GM04503 (cell line): ENCODE results near the gene NLRP9.

Experiments
- DNase-seq: peaks from one replicate; pipeline ENCODE4 v3.0.0-alpha.2; 2012; ENCODE audit warnings: low read depth

Gene NLRP9

DNA sequence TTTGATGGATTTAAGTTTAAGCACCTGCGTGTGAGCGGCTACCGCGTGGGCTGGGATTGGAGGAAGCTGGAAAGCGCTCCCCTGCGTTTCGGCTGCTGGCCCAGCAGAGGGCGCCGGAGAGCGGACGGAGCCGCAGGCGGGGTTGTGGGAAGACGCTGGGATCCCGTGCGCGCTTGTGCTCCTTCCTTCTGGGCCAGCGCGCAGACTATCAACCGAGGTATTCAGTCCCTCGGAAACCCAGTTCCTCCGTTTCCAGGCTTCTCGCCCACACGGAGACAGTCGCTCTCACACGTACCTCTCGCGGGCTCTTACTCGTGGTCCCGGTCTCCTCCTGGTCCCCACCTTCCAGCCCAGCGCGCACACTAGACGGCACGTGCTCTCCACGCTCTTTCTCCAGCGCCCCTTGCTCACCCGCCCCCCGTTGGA, 34.4 kb downstream of the NLRP9 start:
- DNase-seq, result no peak

DNA sequence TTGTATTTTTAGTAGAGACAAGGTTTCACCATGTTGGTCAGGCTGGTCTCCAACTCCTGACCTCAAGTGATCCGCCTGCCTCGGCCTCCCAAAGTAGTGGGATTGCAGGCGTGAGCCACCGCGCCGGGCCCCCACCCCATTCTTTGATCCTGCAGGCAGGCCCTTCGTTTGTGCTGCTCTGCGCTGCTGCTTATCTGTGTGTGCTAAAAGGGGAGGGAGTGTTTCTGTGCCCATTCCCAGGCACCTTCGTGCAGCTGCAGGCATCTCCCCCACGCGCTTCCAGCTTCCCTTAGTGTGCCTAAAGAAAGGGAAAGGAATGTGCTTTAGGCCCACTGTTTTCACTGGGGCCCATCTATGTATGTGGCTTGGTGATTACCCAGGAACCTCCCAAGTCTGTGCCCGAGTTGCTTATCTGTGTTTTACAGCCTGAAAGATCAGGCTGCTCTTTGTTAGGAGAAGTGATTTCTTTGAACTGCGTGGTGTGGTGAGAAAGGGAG, 36.0 kb downstream of the NLRP9 start:
- no peak for DNase-seq

DNA sequence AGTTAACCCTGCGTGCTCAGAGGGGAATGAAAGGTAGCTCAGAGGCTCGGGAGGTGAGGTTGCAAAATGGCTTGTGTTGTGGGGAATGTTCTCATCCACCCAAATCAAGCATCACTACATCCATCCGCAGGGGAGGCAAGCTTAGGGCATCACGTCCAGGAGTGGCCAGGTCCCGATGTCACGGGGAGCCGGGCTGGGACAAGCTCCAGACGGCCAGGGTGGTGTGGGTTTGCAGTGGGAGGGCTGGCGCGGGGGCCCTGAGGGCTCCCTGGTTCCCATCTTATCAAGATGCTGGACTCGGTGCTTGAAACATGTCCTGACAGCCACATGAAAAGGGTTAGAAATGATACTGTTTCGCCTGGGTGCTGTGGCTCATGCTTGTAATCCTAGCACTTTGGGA, 37.4 kb downstream of the NLRP9 start:
- no peak for DNase-seq

DNA sequence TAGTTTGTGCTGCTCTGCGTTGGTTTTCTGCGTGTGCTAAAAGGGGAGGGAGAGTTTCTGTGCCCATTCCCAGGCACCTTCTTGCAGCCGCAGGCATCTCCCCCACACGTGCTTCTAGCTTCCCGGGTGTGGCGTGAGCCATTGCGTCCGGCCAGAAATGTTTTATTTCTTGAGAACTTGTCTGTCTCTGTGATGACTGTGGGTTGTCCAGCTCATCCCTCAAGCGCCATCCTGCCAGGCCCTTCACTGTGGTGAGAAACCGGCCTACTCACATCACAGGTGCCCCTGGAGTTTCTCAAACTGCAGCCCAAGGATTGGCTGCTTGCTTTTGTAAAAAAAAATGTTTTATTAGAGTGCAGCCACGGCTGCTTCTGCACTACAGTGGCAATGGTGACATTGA, 39.0 kb downstream of the NLRP9 start:
- no peak for DNase-seq

DNA sequence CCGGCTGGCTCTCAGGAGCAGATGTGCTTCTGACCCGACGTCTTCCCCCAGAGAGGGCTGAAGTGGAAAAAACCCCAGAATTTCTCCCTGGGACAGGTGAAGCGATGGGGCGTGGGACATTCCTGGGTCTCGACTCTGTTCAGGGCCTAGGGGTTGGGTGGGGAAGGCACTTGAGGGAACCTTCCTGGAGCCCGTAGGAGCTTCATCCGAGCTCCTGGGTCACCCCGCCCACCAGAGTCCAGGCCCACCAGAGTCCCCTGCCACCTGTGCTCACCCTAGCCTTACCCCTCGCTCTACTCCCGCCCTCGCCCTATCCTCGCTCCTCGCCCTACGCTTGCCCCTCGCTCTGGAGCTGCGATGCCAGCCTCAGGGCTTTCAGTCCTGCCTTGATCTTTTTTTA, 39.9 kb downstream of the NLRP9 start:
- DNase-seq, result no peak

DNA sequence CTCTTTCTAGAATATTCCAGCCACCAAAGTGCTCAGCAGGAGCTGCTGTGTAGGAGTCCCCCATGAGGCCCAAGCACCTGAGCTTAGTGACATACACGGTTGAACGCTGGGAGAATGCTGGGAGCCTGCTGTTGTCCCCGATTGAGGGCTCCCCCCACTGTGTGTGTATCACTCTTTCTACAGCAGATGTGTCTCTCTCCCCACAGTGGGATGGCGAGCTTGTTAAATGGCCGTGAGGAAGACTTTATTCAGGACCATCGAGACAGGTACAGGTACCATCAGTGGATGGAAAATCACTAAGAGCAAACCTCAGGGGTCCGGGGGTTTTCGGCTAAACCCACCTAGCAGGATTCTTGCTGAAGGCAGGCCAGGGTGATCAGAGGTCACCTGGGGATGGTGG, 40.5 kb downstream of the NLRP9 start:
- no peak for DNase-seq

DNA sequence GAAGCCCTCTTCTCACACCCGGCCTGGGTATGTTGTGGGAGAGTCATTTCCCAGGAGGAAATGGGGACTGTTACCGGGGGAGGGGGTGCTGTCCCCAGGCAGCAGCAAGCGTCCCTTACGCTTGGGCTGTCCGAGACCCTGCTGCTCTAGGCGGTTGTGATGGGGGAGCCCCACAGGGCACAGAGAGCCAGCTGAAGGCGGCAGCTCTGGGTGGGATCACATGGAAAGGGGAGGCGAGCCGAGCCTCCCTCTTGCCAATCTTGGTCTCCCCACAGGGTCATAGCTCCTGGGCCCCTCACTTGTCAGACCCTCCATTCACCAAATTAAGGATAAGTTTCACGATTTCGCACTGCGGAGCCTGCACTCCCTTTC, 41.1 kb downstream of the NLRP9 start:
- DNase-seq, result no peak

DNA sequence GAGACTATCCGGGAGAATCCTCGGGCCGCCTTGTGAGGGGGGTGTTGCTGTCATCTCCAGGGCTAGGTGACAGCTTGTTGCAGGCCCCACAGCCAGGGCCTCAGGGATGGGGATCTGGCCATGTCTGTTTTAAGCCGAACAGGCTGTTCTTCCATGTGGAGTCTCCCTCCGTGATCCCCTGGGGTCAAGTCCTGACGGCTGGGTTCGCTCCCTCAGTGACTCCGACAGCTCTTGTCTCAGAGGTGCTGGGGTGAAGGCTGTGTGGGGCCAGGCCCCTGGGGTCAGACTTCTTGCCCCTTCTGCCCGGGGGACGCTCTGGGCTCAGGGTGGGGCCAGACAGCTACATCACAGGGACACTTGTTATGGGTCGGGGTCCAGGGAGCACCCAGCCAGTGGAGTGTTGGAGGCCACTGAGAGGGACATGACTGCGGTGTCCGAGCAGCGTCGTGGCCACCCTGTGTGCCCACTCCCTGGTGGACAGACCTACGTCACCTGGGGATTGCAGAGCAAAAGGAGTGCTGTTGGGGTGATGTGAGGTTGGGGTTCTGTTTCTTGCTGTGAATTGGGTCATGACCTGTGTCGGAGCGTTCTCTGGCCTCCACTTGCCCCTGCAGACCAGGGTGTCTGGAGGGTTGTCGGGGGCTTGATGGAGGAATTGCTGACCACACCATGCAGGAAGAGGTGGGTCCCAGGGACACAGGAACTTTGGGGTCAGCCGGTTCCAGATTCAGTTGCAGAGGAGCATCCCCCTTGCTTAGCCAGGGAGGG, 41.7 kb downstream of the NLRP9 start:
- no peak for DNase-seq

DNA sequence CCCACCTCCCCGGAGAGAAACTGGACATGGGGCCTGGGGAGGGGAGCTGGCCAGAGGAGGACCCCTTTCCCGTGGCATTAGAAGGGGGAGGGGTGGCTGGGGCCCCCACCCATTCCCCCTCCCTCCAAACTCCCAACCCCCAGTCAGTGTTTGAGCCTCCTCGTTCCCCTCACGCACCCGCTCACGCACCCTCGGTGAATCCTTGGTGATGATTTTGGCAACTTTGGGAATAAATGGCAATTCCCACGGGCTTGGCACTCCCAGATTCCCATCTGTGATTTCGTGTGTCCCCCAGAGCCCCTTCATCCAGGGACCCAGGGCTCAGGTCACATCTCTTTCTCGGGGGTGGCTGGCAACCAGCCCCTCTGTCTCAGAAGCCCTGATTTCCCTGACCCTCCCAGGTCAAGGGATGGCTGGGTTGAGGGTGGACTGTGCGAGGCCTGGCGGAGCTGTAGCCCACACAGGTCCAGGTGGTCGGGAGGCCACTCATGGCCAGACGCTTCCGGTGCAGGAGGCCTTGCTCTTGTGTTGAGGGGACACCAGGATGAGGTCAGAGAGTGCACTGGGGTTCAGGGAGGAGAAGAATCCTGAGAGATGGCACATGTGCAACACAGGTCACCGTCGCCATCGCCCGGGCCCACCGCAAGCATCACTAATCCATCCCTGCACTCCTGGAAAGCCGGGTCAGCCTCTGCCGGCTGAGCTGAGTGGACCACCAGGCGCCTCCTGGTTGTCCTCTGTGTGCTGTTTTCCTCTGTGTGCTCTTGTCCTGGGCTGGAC, 42.5 kb downstream of the NLRP9 start:
- DNase-seq, result no peak

DNA sequence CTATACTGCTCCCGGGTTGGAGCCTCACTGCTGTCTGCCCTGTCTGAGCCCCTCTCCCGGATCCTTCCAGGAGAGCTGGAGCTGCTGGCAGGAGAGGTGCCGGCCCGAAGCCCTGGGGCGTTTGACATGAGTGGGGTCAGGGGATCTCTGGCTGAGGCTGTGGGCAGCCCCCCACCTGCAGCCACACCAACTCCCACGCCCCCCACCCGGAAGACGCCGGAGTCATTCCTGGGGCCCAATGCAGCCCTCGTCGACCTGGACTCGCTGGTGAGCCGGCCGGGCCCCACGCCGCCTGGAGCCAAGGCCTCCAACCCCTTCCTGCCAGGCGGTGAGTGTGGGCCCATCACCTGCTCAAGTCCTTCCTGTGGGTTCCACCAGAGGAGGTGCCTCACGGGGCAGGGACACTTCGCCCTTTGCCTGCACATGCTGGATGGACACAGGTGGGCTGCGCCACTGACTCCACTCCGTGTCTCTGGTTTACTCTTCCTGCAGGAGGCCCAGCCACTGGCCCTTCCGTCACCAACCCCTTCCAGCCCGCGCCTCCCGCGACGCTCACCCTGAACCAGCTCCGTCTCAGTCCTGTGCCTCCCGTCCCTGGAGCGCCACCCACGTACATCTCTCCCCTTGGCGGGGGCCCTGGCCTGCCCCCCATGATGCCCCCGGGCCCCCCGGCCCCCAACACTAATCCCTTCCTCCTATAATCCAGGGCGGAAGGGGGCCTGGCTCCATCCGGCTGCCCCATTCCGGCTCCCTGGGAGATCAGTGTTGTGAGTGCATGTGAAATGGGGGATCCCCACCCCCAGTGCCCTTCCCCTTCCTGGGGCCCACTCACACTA, 43.3 kb downstream of the NLRP9 start:
- no peak for DNase-seq

DNA sequence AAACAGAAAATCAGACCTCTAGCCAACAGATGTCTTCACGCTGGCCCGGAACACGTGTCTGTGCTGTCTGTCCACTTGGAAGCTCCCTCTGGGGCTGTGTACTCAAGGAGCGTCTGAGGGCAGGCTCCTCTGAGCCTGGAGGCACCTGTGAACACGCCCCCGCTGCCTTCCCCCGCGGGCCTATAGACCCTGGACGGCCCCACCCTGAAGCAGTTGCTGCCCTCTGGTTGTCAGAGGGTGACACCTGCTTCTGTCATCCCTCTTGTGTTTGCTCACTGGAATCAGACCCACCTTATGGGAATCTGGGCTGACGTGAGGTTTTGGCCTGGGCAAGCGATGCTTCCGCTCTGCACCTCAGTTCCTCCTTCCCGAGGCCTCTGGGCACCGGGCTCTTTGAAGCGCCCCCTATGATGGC, 44.0 kb downstream of the NLRP9 start:
- DNase-seq, result no peak

DNA sequence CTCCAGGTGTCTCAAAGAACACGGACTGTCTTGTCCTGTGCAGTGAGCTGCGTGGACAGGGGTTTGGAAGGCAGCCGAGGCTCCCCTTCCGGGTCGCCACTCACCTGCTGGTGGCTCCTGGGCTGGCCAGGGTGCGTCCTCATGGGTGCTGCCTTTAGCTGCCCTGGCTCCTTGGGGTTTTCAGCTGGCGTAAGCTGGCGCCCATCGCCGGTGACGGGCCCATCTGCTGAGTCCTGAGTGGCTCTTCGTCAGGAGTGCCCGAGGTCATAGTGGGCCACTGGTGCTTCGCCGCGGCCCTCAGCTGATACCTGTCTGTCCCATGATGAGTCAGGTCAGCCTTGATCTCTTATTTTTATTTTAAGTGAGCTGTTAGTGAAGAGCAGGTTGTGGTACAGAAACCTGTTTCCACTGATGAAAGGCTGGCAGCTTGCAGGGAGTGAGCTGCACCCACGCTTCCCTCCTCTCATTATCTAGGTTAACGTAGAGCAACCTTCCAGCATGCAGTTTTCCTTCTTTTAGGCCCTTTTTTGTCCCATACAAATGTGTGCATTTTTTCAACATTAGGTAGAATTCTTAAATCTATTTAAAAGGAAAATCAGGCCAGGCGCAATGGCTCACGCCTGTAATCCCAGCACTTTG, 44.7 kb downstream of the NLRP9 start:
- no peak for DNase-seq

DNA sequence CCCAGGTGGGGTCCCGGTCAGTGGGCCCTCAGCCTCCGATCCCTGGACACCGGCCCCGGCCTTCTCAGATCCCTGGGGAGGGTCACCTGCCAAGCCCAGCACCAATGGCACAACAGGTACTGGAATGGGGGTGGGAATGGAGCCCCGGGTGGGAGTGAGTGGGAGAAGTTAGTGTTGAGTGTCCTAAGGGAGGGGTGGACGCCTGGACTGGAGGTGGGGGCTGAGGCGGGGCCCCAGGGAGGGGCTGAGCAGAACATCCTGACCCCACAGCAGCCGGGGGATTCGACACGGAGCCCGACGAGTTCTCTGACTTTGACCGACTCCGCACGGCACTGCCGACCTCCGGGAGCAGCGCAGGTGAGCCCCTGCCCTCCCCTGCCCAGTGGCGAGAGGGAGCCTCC, 45.5 kb downstream of the NLRP9 start:
- DNase-seq, result no peak

DNA sequence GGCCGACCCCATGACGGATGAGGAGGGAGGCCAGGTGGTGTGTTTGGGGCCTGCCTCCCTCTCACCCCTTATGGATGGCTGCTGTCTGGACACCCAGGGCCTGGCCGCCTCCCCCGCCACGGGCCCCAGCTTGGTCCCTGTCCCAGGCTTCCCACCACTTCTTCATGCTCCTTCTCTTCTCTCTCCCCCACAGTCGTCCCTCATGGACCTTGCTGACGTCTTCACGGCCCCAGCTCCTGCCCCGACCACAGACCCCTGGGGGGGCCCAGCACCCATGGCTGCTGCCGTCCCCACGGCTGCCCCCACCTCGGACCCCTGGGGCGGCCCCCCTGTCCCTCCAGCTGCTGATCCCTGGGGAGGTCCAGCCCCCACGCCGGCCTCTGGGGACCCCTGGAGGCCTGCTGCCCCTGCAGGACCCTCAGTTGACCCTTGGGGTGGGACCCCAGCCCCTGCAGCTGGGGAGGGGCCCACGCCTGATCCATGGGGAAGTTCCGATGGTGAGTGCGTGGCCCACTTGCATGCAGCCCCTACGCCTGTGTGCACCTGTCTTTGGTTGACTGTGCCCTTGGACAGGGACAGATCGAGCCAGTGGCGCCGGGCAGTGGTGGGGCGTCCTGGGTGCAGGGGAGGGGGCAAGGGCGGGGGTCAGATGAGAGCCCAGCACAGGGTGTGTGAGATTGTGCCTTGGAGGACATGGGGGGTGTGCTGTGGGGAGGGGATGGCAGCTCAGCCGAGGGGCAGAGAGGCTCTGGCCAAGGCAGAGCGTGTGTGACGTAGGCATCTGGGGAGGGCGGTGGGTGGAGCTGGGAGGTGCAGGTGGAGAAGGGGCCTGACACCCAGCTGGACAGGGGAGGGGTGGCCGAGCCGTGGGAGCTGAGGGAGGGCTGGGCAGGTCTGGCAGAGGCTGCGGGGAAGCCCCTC, 46.4 kb downstream of the NLRP9 start:
- no peak for DNase-seq

DNA sequence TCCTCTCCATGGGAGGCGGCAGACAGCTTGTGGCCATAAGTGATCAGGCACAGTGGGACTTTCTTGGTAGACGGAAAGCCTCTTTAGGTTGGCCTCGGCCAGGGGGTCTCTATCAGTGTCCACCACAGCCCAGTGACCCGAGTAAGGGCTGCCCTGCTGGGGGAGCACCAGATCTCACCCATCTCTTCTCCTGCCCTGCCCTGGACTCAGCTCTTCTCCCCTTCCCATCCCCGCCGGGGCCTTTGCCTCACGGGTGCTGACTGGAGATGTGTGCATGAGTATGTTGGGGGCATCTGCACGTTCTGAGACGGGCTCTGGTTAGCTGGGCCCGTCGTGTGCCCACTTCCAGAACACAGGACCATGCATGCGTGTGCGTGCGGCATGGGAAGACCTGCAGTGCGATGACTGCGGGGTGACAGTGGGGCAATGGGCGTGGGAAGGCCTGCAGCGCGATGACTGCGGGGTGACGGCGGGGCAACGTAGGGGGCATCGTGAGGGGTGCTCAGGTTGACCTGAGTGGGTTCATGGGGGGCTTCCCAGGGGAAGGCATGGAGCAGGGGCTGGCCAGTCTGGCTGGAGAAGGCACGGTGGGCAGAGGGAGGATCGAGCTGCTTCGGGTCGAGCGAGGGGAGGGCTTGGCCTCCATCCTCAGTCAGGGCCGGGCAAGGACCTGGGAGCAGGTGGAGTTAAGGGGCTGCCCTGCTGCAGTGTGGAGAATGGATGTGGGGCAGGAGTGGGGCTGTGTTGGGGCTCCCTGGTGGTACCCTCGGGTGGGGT, 47.2 kb downstream of the NLRP9 start:
- DNase-seq, result no peak

DNA sequence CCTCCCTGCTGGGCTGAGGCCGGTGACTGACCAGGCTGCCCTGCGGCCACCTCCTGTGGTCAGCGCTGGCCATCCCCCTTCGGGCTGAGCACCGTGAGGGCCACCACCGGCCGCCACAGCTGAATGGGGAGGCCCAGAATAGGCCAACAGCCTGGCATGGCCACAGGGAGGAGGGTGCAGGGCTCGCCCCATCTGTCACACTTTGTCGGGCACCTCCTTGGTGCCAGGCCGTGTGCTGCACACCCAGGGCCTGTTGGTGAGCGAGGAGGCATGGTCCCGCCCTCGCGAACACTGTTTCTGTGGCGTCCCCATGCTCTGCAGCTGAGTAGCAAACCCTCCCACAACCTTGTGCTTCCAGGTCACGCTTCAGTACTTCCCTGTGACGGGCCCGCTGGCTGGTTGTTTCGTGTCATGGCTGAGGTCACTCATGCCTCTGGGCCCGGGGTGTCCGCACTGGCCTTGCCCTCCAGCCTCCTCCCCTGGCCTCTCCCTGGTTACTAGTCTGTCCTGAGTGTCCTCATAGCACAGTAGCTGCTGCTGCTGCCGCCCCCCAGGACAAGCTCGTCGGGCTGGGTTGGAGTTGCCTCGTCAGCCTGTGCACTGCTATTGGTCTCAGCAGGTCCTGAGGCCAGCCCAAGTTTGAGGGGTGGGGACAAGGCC, 48.0 kb downstream of the NLRP9 start:
- no peak for DNase-seq

DNA sequence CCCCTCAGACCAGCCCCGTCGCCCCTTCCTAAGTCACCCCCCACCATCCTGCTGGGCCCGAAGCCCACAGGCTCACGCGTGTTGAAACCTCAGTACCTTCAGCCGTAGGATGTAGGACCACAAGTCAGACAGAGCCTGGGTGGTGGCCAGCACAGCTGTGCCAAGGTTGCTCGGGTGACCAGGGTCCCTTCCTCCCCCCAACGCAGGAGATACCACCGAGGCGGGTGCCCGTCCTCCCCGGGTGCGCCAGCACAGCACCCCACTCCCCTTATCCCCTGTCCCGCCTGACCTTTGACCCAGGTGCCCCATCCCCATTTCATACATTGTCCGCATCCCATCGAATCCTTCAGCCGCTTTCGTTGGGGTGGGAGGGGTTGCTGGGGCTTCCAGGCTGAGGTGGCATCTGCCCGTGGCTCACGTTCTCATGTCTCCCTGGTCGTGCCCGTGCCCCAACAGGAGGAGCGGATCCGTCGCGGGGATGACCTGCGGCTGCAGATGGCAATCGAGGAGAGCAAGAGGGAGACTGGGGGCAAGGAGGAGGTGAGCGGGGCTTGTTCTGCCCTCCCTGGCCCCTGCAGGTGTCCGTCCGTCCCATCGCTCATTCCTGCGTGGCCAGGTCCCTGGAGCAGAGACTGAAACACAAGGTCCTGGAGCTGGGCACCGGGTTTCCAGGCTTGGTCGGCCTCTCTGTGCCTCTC, 48.6 kb downstream of the NLRP9 start:
- DNase-seq, result no peak

DNA sequence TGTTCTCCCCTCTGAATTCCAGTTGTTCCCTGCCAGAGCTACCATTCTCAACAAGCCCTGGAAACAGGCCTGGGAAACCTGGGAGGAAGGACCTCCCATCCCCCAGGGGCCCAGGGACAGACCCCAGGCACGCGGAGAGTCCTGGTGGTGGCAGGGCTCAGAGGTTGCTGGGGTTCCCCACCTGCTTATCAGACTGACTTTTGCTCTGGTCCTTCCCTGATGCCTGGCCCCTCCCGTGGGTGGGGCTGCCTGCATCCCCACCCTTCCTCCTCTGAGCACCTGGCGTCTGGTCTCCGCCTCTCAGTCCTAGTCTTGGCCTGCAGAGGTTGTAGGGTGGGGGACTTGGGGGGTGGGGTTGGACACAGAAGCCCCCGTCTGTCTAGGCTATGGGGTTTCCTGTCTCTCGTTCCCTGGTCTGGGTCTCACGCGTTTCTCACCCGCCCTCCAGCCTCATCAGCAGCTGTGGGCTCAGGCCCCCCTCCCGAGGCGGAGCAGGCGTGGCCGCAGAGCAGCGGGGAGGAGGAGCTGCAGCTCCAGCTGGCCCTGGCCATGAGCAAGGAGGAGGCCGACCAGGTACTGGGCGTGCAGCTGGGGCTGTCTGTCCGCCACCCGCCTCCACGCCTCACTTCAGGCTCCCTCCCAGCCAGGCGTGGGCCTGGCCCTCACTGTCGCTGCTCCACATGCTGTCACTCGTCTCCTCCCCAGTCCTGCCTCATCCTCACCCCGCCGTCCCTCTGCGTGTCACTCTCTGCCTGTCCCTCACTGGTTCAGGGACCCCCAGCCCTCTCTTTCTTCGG, 49.6 kb downstream of the NLRP9 start:
- no peak for DNase-seq
